IMR-90 (cell line): ENCODE data around the gene TSPAN4. TPM values are rescaled to one million over a fixed set of nuclear protein-coding genes. Genes with fewer than 3 reads are reported as not detected.

Experiments
- ATAC-seq: fragments of 200-7000 bp; cut with Tn5 transposase; 2 replicates; pipeline ENCODE4 v1.9.1; 2020; ENCODE audit warnings: low read depth, mild to moderate bottlenecking, moderate library complexity
- BruUV-seq: library from RNA; stranded (reverse); fragments of 400-500 nt; replicated peaks from 2 replicates; lab custom pipeline; 2021; lab: Mats Ljungman, UMichigan
- CTCF ChIA-PET: fragments of 300-600 bp; formaldehyde crosslinking; extraction: SDS; loops from one replicate; lab custom pipeline; 2021; ENCODE audit warnings: antibody characterized with exemption; lab: Yijun Ruan, JAX
- POLR2A ChIA-PET: fragments of 300-600 bp; sonication (Branson Sonifier 250); formaldehyde crosslinking; loops from one replicate; lab custom pipeline; 2022; ENCODE audit warnings: antibody characterized with exemption; ENCODE audit not compliant: unreplicated experiment; lab: Charles Lee
- DNase-seq: peaks from one replicate; pipeline ENCODE4 v3.0.0; 2013
- H2AFZ ChIP-seq: replicated peaks from 2 replicates; pipeline ENCODE3; 2013; ENCODE audit warnings: low read length, mild to moderate bottlenecking; ENCODE audit not compliant: poor library complexity
- H2AK5ac ChIP-seq: 2 replicates; pipeline ENCODE4 v1.6.1; 2013; ENCODE audit warnings: low read depth, low read length, inconsistent platforms
- H2AK9ac ChIP-seq: replicated peaks from 2 replicates; pipeline ENCODE3; 2013; ENCODE audit warnings: mild to moderate bottlenecking, low read depth, low read length, moderate library complexity; ENCODE audit not compliant: poor library complexity
- H2BK120ac ChIP-seq: 2 replicates; pipeline ENCODE4 v1.6.1; 2013; ENCODE audit warnings: low read depth, low read length, inconsistent platforms
- H2BK15ac ChIP-seq: 3 replicates; pipeline ENCODE4 v1.6.1; 2013; ENCODE audit warnings: low read depth, low read length, inconsistent platforms
- H2BK20ac ChIP-seq: 2 replicates; pipeline ENCODE4 v1.6.1; 2013; ENCODE audit warnings: low read depth, mild to moderate bottlenecking, inconsistent platforms, low read length, moderate library complexity
- H2BK5ac ChIP-seq: 2 replicates; pipeline ENCODE4 v1.6.1; 2013; ENCODE audit warnings: mild to moderate bottlenecking, low read depth, low read length, inconsistent platforms; ENCODE audit not compliant: poor library complexity, severe bottlenecking
- H3K14ac ChIP-seq: replicated peaks from 2 replicates; pipeline ENCODE4 v1.6.1; 2013; ENCODE audit warnings: low read depth, low read length, inconsistent platforms
- H3K18ac ChIP-seq: 2 replicates; pipeline ENCODE4 v1.6.1; 2013; ENCODE audit warnings: low read depth, low read length, control low read depth
- H3K23ac ChIP-seq: 2 replicates; pipeline ENCODE4 v1.6.1; 2013; ENCODE audit warnings: low read depth, low read length, inconsistent platforms
- H3K27ac ChIP-seq: 2 replicates; pipeline ENCODE4 v1.5.1; 2013; ENCODE audit warnings: mild to moderate bottlenecking, control low read depth, low read length; ENCODE audit not compliant: insufficient read depth
- H3K27me3 ChIP-seq: 2 replicates; pipeline ENCODE4 v1.6.1; 2013; ENCODE audit warnings: low read length; ENCODE audit not compliant: control insufficient read depth, insufficient read depth
- H3K36me3 ChIP-seq: 2 replicates; pipeline ENCODE4 v1.6.1; 2013; ENCODE audit warnings: low read length, mixed read lengths; ENCODE audit not compliant: control insufficient read depth, insufficient read depth
- H3K4ac ChIP-seq: 2 replicates; pipeline ENCODE4 v1.6.1; 2013; ENCODE audit warnings: low read depth, low read length, inconsistent platforms
- H3K4me1 ChIP-seq: 2 replicates; pipeline ENCODE4 v1.6.1; 2013; ENCODE audit warnings: low read length, mixed read lengths; ENCODE audit not compliant: control insufficient read depth, insufficient read depth
- H3K4me2 ChIP-seq: 2 replicates; pipeline ENCODE4 v1.6.1; 2013; ENCODE audit warnings: low read depth, mild to moderate bottlenecking, control low read depth, low read length, moderate library complexity
- H3K4me3 ChIP-seq: 2 replicates; pipeline ENCODE4 v1.5.1; 2013; ENCODE audit warnings: low read depth, mild to moderate bottlenecking, control low read depth, low read length, moderate library complexity; ENCODE audit not compliant: insufficient read depth
- H3K56ac ChIP-seq: 2 replicates; pipeline ENCODE4 v1.6.1; 2013; ENCODE audit warnings: low read length, inconsistent platforms; ENCODE audit not compliant: insufficient read depth; ENCODE audit errors: extremely low read depth
- H3K79me1 ChIP-seq, 2 experiments: 2 replicates each; pipeline ENCODE4 v1.6.1; 2013; ENCODE audit warnings: low read length in 2 of 2, inconsistent platforms in 1 of 2, low read depth in 1 of 2
- H3K9ac ChIP-seq: 2 replicates; pipeline ENCODE4 v1.6.1; 2013; ENCODE audit warnings: low read depth, low read length, control low read depth
- H3K9me1 ChIP-seq: 2 replicates; pipeline ENCODE4 v1.6.1; 2013; ENCODE audit warnings: low read length, inconsistent platforms; ENCODE audit not compliant: insufficient read depth
- H3K9me3 ChIP-seq: 2 replicates; pipeline ENCODE4 v1.6.1; 2013; ENCODE audit warnings: low read length; ENCODE audit not compliant: control insufficient read depth, insufficient read depth
- H4K20me1 ChIP-seq: 2 replicates; pipeline ENCODE4 v1.6.1; 2013; ENCODE audit warnings: low read length, inconsistent platforms; ENCODE audit not compliant: insufficient read depth
- H4K5ac ChIP-seq: 2 replicates; pipeline ENCODE4 v1.6.1; 2013; ENCODE audit warnings: mild to moderate bottlenecking, low read depth, low read length, control low read depth
- H4K8ac ChIP-seq, 2 experiments: 2 replicates each; pipeline ENCODE4 v1.6.1; 2013; ENCODE audit warnings: low read depth in 2 of 2, low read length in 2 of 2, control low read depth in 1 of 2, inconsistent platforms in 1 of 2
- H4K91ac ChIP-seq: 2 replicates; pipeline ENCODE4 v1.6.1; 2013; ENCODE audit warnings: low read depth, low read length, inconsistent platforms; ENCODE audit not compliant: insufficient read depth
- BHLHE40 ChIP-seq: fragments of 150-350 bp; IDR thresholded peaks from 2 replicates; pipeline ENCODE4 v1.6.1; 2016; ENCODE audit warnings: mild to moderate bottlenecking, low read depth, low read length
- CTCF ChIP-seq: conservative IDR thresholded peaks from 2 replicates; pipeline ENCODE4 v1.5.1; 2012; ENCODE audit warnings: mild to moderate bottlenecking, low read depth, low read length, improper control_type of control experiment
- WGBS, 2 experiments: methylation state at CpG; one replicate each; pipeline versions ENCODE4 v1.1.5 to v1.1.7; 2013; ENCODE audit warnings: missing lambda C conversion rate in 2 of 2; ENCODE audit not compliant: insufficient read length in 1 of 2; ENCODE audit errors: extremely low coverage in 2 of 2; 5-methylcytosine and 5-hydroxymethylcytosine counted together
- dilution Hi-C: fragments of 300-500 bp; cut with HindIII; formaldehyde crosslinking; loops from one replicate; pipeline ENCODE4 v1.14.3; 2018; ENCODE audit warnings: low sequenced_read_pairs; ENCODE audit not compliant: unreplicated experiment
- in situ Hi-C: fragments of 300-500 bp; cut with MboI; formaldehyde crosslinking; loops from 3 replicates; pipeline ENCODE4 v1.14.3; 2019; ENCODE audit warnings: low sequenced_read_pairs, inconsistent platforms, mixed read lengths
- intact Hi-C: fragments of 100-400 bp; cut with micrococcal nuclease; formaldehyde crosslinking; loops from 2 replicates; pipeline ENCODE4 v1.10.0; 2022
- polyA plus RNA-seq, 3 experiments: library from polyadenylated mRNA; depleted of rRNA; stranded (reverse); fragments of >200 nt; gene quantifications; 2 replicates each; pipeline ENCODE4 v1.2.3, GENCODE V29; 2012; ENCODE audit warnings: low replicate concordance in 1 of 3
- total RNA-seq: library from RNA; depleted of rRNA; stranded (reverse); fragments of >200 nt; gene quantifications from 2 replicates; pipeline ENCODE4 v1.2.3, GENCODE V29; 2012

Gene TSPAN4
- total and polyA plus RNA-seq, 2 of the 4 experiments (the other 2 are of a cell fraction), result 161 to 293 TPM

- Histone ChIP-seq H3K36me3 (peaks cover 30% of the 10 kb centered on the region), H2AFZ (no peak overlapping the region), H3K56ac (no peak overlapping the region), H3K4ac (no peak overlapping the region), H3K18ac (no peak overlapping the region), H3K79me1 (peaks cover 27 to 53% of the 10 kb centered on the region in 2 experiments), H3K23ac (peak overlapping the region; percentile 62), H3K9me1 (no peaks in the 10 kb centered on the region), H3K14ac (no peak overlapping the region), H2BK5ac (no peak overlapping the region), H2BK15ac (no peak overlapping the region), H3K9me3 (no peaks in the 10 kb centered on the region), H3K4me3 (no peak overlapping the region), H2AK9ac (no peak overlapping the region), H2BK120ac (no peak overlapping the region), H3K9ac (peak overlapping the region; percentile 85; the same call in 1 of the 2 replicates), H4K8ac (no peak overlapping the region), H4K5ac (no peak overlapping the region), H3K27me3 (no peaks in the 10 kb centered on the region), H4K20me1 (peaks cover 38% of the 10 kb centered on the region), H2AK5ac (no peak overlapping the region), H3K4me2 (no peak overlapping the region), H4K91ac (no peak overlapping the region), H2BK20ac (no peak overlapping the region), H3K27ac (no peak overlapping the region), H3K4me1 (peaks cover 6% of the 10 kb centered on the region)
- ChIA-PET CTCF (no interaction called here), POLR2A (no interaction called here)
- intact Hi-C loops (no loop called here), in situ Hi-C loops (no loop called here), dilution Hi-C loops (no loop called here)
- ATAC-seq (no peak), DNase-seq (no peak)
- TF ChIP-seq BHLHE40 (no peak), CTCF (0 out of 2 replicates have a peak, but pooled peaks have one; percentile 2)
- BruUV-seq, result no TSS peak
- 77% methylated on average over 5 of the region's 14 CpGs; no CpG with 5 or more reads in 1 of the 2 experiments for WGBS, 2 experiments
Measured at GRCh38 chr11:811446-812245, 31.0 kb upstream of the TSPAN4 start.
